Measurements from ENCODE around the gene ILDR2.

DNA sequence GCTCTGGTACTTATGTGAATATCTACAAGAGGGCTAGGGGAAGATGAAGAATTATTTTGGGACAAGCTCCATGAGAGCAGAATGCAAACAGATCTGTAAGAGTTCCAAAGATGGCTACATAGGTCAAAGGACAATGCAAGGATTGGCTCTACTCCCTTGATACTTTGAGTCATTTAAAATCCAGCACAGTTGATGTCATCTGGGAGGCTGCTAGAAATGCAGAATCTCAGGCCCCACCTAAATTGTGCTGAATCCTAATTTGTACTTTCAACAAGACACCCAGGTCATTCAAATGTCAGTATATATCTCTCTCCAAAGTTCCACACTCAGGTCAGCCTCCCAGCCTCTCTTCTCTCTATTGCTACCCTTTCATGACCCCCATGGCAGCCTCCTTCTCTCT lies 75.6 kb downstream of the ILDR2 start:
- TF ChIP-seq, protein P1, sequence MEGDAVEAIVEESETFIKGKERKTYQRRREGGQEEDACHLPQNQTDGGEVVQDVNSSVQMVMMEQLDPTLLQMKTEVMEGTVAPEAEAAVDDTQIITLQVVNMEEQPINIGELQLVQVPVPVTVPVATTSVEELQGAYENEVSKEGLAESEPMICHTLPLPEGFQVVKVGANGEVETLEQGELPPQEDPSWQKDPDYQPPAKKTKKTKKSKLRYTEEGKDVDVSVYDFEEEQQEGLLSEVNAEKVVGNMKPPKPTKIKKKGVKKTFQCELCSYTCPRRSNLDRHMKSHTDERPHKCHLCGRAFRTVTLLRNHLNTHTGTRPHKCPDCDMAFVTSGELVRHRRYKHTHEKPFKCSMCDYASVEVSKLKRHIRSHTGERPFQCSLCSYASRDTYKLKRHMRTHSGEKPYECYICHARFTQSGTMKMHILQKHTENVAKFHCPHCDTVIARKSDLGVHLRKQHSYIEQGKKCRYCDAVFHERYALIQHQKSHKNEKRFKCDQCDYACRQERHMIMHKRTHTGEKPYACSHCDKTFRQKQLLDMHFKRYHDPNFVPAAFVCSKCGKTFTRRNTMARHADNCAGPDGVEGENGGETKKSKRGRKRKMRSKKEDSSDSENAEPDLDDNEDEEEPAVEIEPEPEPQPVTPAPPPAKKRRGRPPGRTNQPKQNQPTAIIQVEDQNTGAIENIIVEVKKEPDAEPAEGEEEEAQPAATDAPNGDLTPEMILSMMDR (IDR thresholded peaks at IDR 0.05) = no peak
- TF ChIP-seq POLR2A (IDR thresholded peaks at IDR 0.05; ENCODE audit: low read depth) = no peak

All from esophagus muscularis mucosa (tissue), 3 donors.